ACC112 (cell line): ENCODE results near the gene TEKTIP1.
"Not testable (repeated sequence)": the region's sequence is repeated elsewhere in the genome, so short reads cannot be mapped to it uniquely, and the experiment has no call there.

ENCODE experiments used
- H2AFZ ChIP-seq: fragments of 200-600 bp; sonication (generic); one replicate; pipeline ENCODE4 v1.6.0; 2017; ENCODE audit warnings: antibody characterized with exemption, low read length; ENCODE audit not compliant: unreplicated experiment
- H3K27ac ChIP-seq: fragments of 200-600 bp; sonication (generic); 2 replicates; pipeline ENCODE4 v1.5.1; 2014; ENCODE audit warnings: low read depth, mild to moderate bottlenecking, antibody characterized with exemption, low read length, moderate library complexity
- H3K27me3 ChIP-seq: fragments of 200-600 bp; sonication (generic); 2 replicates; pipeline ENCODE4 v1.6.1; 2014; ENCODE audit warnings: mild to moderate bottlenecking, antibody characterized with exemption, low read length, moderate library complexity, mixed read lengths; ENCODE audit not compliant: insufficient read depth
- H3K36me3 ChIP-seq: fragments of 200-600 bp; sonication (generic); 2 replicates; pipeline ENCODE4 v1.6.1; 2016; ENCODE audit warnings: mild to moderate bottlenecking, antibody characterized with exemption, low read length, moderate library complexity, mixed read lengths; ENCODE audit not compliant: insufficient read depth
- H3K4me1 ChIP-seq: fragments of 200-600 bp; sonication (generic); one replicate; pipeline ENCODE4 v1.6.1; 2016; ENCODE audit warnings: low read length, mixed read lengths; ENCODE audit not compliant: insufficient read depth, unreplicated experiment, control insufficient read depth
- H3K4me3 ChIP-seq: fragments of 200-600 bp; sonication (generic); 2 replicates; pipeline ENCODE4 v1.5.1; 2014; ENCODE audit warnings: mild to moderate bottlenecking, low read depth, low read length
- H3K79me2 ChIP-seq: fragments of 200-600 bp; sonication (generic); one replicate; pipeline ENCODE4 v1.6.0; 2016; ENCODE audit warnings: low read length; ENCODE audit not compliant: control insufficient read depth, unreplicated experiment, insufficient read depth

The TEKTIP1 gene

DNA sequence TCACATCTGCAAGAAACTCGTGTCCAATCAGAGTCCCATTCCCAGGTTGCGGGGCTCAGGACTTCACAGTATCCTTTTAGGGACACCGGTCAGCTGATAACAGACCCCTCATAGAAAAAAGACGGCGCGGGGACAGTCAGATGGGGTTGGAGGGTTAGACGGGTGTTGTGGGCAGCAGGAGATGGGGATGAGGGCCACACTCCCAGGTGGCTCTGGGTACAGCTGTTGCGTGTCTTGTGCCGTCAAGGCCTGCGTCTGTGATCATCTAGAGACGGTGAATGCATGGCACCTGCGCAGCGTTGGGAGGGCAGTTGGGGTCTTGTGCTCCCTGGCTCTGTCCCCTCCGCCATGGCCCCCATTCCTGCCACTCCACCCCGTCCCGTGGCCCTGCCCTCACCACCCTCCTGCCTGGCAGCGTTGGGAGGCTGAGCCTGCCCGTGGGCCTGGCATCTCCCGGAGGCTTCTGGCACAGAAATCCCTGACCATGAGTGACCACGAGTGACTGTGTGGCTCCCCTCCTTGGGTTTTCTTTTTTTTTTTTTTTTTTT lies 14.0 kb upstream of the TEKTIP1 start:
- Histone ChIP-seq H3K27me3 (no peaks in the 10 kb centered on the region), H2AFZ (no peak overlapping the region), H3K4me3 (no peak overlapping the region), H3K79me2 (peaks cover 7% of the 10 kb centered on the region), H3K4me1 (no peaks in the 10 kb centered on the region), H3K27ac (no peak overlapping the region), H3K36me3 (no peaks in the 10 kb centered on the region)

DNA sequence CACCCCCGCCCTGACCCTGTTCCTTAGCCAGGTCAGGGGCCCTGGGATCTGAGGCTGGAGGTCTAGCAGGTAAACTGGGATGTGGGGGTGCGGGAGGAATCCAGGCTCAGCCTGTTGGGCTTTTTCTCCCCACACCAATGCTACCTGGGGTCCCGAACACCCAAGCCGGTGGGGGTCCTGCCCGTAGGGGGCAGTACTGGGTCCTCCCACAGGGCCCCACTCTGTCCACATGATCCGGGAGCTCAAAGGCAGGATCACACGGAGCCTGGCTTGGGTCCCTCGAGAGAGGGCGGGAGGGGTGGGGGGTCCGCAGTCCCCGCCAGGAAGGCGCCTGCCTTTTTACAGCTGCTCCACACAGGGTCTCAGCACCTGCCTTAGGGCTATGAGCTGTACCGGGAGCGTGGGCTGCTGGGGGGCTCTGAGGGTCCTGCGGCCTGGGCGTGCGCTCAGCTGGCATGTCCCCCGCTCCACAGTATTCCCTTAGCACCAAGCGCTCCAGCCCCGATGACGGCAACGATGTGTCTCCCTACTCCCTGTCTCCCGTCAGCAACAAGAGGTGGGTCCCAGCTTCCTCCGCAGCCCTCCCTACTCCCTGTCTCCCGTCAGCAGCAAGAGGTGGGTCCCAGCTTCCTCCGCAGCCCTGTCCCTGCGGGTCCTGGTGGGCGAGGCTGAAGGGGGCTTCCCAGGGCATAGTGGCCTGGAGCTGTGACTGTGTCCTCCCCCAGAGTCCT lies 12.3 kb upstream of the TEKTIP1 start:
- H3K27me3 ChIP-seq = no peaks in the 10 kb centered on the region
- no peaks in the 10 kb centered on the region for H3K36me3 ChIP-seq
- H3K4me1 ChIP-seq = no peaks in the 10 kb centered on the region
- H3K79me2 ChIP-seq = no peaks in the 10 kb centered on the region
- H2AFZ ChIP-seq = no peak overlapping the region
- no peak overlapping the region for H3K4me3 ChIP-seq
- no peak overlapping the region for H3K27ac ChIP-seq

DNA sequence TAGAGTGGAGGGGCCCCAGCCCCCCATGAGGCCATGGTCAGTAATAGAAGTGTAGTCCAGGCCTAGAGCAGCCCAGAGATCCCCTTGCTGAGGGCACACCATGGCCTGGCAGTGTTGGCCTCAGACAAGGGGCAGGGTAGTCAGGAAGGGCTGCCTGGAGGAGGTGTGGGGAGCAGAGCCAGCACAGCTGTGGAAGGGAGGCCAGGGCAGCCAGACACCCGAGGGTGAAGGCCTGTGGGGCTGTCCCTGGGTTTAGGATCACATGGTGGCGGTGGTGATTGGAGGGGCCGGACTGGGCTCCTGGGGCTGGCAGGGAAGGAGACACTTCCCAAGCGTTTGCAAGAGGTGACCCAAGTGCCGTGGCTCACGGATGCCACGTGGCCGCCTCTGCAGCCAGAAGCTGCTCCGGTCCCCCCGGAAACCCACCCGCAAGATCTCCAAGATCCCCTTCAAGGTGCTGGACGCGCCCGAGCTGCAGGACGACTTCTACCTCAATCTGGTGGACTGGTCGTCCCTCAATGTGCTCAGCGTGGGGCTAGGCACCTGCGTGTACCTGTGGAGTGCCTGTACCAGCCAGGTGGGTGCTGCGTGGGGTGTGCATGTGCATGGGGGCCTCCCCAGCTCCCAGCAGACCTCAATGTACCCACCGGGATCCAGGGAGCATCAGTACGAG lies 11.6 kb upstream of the TEKTIP1 start:
- Histone ChIP-seq H3K79me2 (no peaks in the 10 kb centered on the region), H3K4me3 (no peak overlapping the region), H3K36me3 (no peaks in the 10 kb centered on the region)

DNA sequence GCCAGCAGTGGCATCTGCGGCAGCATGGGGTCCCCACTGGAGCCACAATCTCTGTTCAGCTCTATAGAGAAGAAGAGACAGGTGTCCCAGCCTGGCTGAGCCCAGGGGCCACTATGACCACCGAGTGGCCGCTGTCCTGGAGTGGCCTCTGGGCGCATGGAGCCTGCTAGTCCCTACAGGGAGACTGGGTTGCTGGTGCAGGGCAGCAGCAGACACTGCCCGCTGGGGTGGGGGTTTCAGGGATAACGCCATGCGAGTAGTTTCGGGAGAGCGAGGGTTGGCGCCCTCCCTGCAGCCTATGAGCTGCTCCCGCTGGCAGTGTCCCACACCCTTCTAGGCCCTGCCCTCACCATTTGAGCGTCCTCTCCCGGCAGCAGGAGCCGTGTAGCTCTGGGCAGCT lies 10.9 kb upstream of the TEKTIP1 start:
- Histone ChIP-seq H2AFZ (no peak overlapping the region), H3K27ac (no peak overlapping the region), H3K4me3 (no peak overlapping the region), H3K36me3 (no peaks in the 10 kb centered on the region), H3K79me2 (no peaks in the 10 kb centered on the region), H3K4me1 (no peaks in the 10 kb centered on the region), H3K27me3 (no peaks in the 10 kb centered on the region)

More for the DNA sequence above, 11.6 kb upstream of the TEKTIP1 start:
- no peak overlapping the region for H2AFZ ChIP-seq
- no peak overlapping the region for H3K27ac ChIP-seq
- no peaks in the 10 kb centered on the region for H3K27me3 ChIP-seq
- no peaks in the 10 kb centered on the region for H3K4me1 ChIP-seq

DNA sequence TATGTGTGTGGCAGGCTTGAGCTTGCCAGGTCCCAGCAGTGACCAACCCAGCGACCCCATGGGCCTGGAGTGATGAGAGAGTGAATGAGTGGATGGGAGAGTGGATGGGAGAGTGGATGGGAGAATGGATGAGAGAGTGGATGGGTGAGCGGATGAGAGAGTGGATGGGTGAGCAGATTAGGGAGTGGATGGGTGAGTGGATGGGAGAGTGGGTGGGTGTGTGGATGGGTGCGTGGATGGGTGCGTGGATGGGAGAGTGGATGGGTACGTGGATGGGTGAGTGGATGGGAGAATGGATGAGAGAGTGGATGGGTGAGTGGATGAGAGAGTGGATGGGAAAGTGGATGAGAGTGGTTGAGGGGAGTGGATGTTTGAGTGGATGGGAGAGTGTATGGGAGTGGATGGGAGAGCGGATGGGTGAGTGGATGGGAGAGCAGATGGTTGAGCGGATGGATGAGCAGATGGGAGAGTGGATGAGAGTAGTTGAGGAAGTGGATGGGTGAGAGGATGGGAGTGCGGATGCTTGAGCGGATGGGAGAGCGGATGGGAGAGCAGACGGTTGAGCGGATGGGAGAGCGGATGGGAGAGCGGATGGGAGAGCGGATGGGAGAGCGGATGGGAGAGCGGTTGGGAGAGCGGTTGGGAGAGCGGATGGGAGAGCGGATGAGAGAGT lies 10.3 kb upstream of the TEKTIP1 start:
- Histone ChIP-seq H3K36me3 (no peaks in the 10 kb centered on the region), H3K27ac (no peak overlapping the region)

DNA sequence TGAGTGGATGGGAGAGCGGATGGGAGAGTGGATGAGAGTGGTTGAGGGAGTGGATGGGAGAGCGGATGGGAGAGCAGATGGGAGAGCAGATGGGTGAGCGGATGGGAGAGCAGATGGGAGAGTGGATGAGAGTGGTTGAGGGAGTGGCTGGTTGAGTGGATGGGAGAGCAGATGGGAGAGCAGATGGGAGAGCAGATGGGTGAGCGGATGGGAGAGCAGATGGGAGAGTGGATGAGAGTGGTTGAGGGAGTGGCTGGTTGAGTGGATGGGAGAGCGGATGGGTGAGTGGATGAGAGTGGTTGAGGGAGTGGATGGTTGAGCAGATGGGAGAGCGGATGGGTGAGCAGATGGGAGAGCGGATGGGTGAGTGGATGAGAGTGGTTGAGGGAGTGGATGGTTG lies 9.7 kb upstream of the TEKTIP1 start:
- not testable (repeated sequence) for H3K79me2 ChIP-seq, H2AFZ ChIP-seq, H3K36me3 ChIP-seq, H3K4me3 ChIP-seq, H3K4me1 ChIP-seq, H3K27ac ChIP-seq, H3K27me3 ChIP-seq

More for the DNA sequence above, 10.3 kb upstream of the TEKTIP1 start:
- Histone ChIP-seq H3K4me1 (no peaks in the 10 kb centered on the region), H3K27me3 (no peaks in the 10 kb centered on the region), H3K4me3 (no peak overlapping the region), H2AFZ (no peak overlapping the region), H3K79me2 (no peaks in the 10 kb centered on the region)

DNA sequence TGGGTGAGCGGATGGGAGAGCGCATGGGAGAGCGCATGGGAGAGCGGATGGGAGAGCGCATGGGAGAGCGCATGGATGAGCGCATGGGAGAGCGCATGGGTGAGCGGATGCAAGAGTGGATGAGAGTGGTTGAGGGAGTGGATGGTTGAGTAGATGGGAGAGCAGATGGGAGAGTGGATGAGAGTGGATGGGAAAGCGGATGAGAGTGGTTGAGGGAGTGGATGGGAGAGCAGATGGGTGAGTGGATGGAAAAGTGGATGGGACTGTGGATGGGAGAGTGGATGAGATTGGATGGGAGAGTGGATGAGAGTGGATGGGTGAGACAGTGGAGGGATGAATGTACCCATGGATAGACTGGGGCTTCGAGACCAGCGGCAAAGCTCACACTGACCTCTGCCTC lies 8.6 kb upstream of the TEKTIP1 start:
- Histone ChIP-seq H3K36me3 (no peaks in the 10 kb centered on the region), H2AFZ (no peak overlapping the region), H3K4me1 (no peaks in the 10 kb centered on the region), H3K79me2 (no peaks in the 10 kb centered on the region), H3K27ac (no peak overlapping the region), H3K4me3 (no peak overlapping the region), H3K27me3 (no peaks in the 10 kb centered on the region)

DNA sequence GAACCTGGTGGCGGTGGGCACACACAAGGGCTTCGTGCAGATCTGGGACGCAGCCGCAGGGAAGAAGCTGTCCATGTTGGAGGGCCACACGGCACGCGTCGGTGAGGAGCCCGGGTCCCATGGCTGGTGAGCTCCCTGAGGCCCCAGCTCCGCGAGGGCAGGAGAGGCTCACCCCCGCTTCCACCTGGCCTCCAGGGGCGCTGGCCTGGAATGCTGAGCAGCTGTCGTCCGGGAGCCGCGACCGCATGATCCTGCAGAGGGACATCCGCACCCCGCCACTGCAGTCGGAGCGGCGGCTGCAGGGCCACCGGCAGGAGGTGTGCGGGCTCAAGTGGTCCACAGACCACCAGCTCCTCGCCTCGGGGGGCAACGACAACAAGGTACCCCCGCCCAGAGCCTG lies 7.3 kb upstream of the TEKTIP1 start:
- no peaks in the 10 kb centered on the region for H3K4me1 ChIP-seq
- H3K4me3 ChIP-seq = no peak overlapping the region
- no peak overlapping the region for H3K27ac ChIP-seq
- no peaks in the 10 kb centered on the region for H3K27me3 ChIP-seq
- no peaks in the 10 kb centered on the region for H3K36me3 ChIP-seq
- H3K79me2 ChIP-seq = no peaks in the 10 kb centered on the region
- H2AFZ ChIP-seq = no peak overlapping the region

DNA sequence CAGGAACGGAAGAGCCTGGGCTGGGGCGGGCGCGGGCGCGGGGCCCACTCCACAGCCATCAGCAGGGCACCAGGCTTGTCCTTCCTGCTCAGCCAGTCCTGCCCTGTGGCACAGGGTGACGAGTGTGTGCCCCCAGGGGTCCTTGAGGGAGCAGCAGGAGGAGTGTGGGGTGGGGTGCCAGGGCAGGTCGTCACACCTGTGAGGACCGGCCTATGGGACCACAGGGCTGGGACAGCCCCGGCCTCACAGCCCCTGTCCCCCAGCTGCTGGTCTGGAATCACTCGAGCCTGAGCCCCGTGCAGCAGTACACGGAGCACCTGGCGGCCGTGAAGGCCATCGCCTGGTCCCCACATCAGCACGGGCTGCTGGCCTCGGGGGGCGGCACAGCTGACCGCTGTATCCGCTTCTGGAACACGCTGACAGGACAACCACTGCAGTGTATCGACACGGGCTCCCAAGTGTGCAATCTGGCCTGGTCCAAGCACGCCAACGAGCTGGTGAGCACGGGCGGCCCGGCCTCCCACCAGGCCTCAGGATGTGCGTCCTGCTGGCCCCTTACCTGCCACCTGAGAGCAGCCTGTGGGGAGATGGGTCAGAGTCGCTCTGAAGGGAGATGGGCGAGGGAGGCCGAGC lies 6.7 kb upstream of the TEKTIP1 start:
- Histone ChIP-seq H3K4me3 (no peak overlapping the region), H3K79me2 (no peaks in the 10 kb centered on the region), H3K27ac (no peak overlapping the region), H3K27me3 (no peaks in the 10 kb centered on the region), H3K4me1 (no peaks in the 10 kb centered on the region), H3K36me3 (no peaks in the 10 kb centered on the region), H2AFZ (no peak overlapping the region)

DNA sequence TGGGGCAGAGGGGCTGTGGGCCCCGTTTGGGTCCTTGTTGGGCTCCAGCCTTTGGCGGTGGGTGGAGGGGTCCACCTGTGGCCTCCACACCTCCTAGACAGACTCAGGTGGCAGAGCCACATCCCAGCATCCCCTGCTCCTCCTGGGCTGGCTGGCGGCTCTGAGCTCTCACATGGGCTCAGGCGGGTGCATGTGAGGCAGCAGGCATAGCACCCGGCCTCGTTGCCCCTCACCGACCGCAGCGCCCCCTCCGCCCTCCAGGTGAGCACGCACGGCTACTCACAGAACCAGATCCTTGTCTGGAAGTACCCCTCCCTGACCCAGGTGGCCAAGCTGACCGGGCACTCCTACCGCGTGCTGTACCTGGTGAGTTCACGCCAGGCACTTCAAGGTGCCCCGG lies 5.9 kb upstream of the TEKTIP1 start:
- no peaks in the 10 kb centered on the region for H3K4me1 ChIP-seq
- no peaks in the 10 kb centered on the region for H3K79me2 ChIP-seq
- H3K27me3 ChIP-seq = no peaks in the 10 kb centered on the region
- H3K4me3 ChIP-seq = no peak overlapping the region
- H2AFZ ChIP-seq = no peak overlapping the region
- no peaks in the 10 kb centered on the region for H3K36me3 ChIP-seq
- H3K27ac ChIP-seq = no peak overlapping the region
